ENCODE results near the gene POLR2L. TPM values are rescaled to one million over a fixed set of nuclear protein-coding genes. Genes with fewer than 3 reads are reported as not detected.
A peak's percentile ranks its signal among the peaks of the same experiment; 100 is the strongest.

POLR2L gene
- total and polyA plus RNA-seq, 2 of the 13 experiments (the other 11 are each of a cell fraction or from before 2014, with no cell fraction given) = 104 to 114 TPM

DNA sequence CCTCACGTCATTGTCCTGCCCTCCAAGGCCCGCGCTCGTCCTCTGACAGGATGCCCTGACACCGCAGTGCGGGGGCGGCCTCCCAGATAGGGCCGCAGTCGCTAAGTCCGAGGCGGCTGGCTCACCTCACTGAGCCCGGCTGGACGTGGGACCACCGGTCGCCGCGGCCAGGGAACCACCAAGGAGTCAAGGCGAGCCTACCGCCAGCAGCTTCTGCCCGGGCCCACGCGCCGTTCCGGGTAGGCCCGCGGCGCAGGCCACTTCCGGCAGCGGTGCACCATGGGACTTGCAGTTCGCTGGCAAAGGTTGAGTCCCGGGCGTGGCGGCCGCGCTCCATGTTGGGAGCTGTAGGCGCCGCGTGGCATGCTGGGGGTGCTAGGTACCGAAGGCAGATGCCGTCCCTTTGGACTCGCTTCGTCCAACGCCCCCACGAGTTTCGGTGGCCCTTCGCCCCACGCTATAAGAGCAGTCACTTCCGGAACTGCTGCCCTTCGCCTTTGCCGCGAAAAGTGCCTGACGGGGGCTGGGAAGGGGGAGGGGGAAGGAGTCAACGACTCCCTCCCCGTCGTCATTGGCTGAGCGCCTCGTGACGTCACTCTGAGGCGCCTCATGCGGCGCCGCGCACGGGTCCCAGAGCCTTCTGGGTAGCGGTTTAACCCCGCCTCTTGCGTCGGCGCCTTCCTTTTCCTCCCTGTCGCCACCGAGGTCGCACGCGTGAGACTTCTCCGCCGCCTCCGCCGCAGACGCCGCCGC, 32.9 kb downstream of the POLR2L start, which contains the start of gene RPLP2 (continued):
- TF ChIP-seq ZNF646 (CRISPR knock-in tag; IDR thresholded peaks at IDR 0.05) (no peak), ZNF468 (CRISPR knock-in tag; IDR thresholded peaks at IDR 0.05) (peak; percentile 79; the same call in 1 of the 2 replicates), CBX1 (IDR thresholded peaks at IDR 0.05; ENCODE audit: low read depth) (peak; percentile 60), SP140L (CRISPR knock-in tag; IDR thresholded peaks at IDR 0.05; ENCODE audit: borderline replicate concordance) (no peak), ZSCAN25 (CRISPR knock-in tag; IDR thresholded peaks at IDR 0.05) (peak; percentile 94), NR1H2 (CRISPR knock-in tag; IDR thresholded peaks at IDR 0.05; ENCODE audit: borderline replicate concordance, low read depth) (no peak), ATF1 (CRISPR knock-in tag; IDR thresholded peaks at IDR 0.05) (peak; percentile 98), ZNF644 (CRISPR knock-in tag; IDR thresholded peaks at IDR 0.05; ENCODE audit: low read depth) (no peak), ZNF30 (CRISPR knock-in tag; IDR thresholded peaks at IDR 0.05) (no peak), RARA (CRISPR knock-in tag; IDR thresholded peaks at IDR 0.05) (peak; percentile 18; the same call in 1 of the 2 replicates), TFDP1 (CRISPR knock-in tag; IDR thresholded peaks at IDR 0.05; ENCODE audit: borderline replicate concordance) (peak; percentile 83), ZNF770 (CRISPR knock-in tag; IDR thresholded peaks at IDR 0.05) (no peak), SIN3A (IDR thresholded peaks at IDR 0.05; ENCODE audit: borderline replicate concordance, low read depth, low read length) (peak; percentile 68; the same call in 1 of the 2 replicates), CCDC6 (CRISPR knock-in tag; IDR thresholded peaks at IDR 0.05) (peak; percentile 82)
- TF ChIP-seq, protein P1, sequence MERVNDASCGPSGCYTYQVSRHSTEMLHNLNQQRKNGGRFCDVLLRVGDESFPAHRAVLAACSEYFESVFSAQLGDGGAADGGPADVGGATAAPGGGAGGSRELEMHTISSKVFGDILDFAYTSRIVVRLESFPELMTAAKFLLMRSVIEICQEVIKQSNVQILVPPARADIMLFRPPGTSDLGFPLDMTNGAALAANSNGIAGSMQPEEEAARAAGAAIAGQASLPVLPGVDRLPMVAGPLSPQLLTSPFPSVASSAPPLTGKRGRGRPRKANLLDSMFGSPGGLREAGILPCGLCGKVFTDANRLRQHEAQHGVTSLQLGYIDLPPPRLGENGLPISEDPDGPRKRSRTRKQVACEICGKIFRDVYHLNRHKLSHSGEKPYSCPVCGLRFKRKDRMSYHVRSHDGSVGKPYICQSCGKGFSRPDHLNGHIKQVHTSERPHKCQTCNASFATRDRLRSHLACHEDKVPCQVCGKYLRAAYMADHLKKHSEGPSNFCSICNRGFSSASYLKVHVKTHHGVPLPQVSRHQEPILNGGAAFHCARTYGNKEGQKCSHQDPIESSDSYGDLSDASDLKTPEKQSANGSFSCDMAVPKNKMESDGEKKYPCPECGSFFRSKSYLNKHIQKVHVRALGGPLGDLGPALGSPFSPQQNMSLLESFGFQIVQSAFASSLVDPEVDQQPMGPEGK (CRISPR knock-in tag; IDR thresholded peaks at IDR 0.05) = no peak; the same call in 1 of the 2 replicates
- TF ChIP-seq, protein P2, sequence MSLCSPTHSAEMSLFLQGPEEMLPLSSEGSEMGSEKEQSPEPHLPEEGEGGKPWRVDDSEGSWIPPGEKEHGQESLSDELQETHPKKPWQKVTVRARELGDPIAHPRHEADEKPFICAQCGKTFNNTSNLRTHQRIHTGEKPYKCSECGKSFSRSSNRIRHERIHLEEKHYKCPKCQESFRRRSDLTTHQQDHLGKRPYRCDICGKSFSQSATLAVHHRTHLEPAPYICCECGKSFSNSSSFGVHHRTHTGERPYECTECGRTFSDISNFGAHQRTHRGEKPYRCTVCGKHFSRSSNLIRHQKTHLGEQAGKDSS (CRISPR knock-in tag; IDR thresholded peaks at IDR 0.05; ENCODE audit: borderline replicate concordance, low read depth) = peak; percentile 22; the same call in 1 of the 2 replicates
